Suprapubic skin (tissue), 3 donors: ENCODE data around the gene MVK.

ENCODE experiments used
- POLR2A ChIP-seq, 2 donors: fragments of 450-650 bp; IDR thresholded peaks; one replicate each; pipeline ENCODE4 v1.6.1; 2017; ENCODE audit warnings: antibody characterized with exemption in 2 of 2, mild to moderate bottlenecking in 2 of 2, moderate library complexity in 2 of 2
- TF ChIP-seq, protein P1 (sequence below), 2 donors: fragments of 200-600 bp in 1 of 2; fragments of 450-650 bp in 1 of 2; sonication (generic) in 1 of 2; IDR thresholded peaks; one replicate each; pipeline ENCODE4 v1.5.1; 2016 to 2019; ENCODE audit warnings: antibody characterized with exemption in 2 of 2, mild to moderate bottlenecking in 1 of 2, moderate library complexity in 1 of 2

DNA sequence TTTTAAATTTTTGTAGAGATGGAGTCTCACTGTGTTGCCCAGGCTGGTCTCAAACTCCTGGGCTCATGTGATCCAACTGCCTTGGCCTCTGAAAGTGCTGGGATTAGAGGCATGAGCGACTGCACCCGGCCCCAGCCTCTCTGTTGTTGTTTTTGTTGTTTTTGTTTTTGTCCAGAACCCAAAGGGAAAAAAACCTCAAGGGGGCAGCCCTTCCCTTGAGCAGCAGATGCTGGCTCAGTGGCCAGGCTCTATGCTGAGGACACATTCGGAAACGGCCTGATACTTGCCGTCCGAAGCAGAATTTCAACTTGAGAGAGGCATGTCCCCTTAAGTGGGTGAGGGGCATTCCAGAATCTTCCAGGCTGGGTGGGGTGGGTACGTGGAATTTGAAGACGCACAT lies 6.7 kb downstream of the MVK start:
- TF ChIP-seq, protein P1, sequence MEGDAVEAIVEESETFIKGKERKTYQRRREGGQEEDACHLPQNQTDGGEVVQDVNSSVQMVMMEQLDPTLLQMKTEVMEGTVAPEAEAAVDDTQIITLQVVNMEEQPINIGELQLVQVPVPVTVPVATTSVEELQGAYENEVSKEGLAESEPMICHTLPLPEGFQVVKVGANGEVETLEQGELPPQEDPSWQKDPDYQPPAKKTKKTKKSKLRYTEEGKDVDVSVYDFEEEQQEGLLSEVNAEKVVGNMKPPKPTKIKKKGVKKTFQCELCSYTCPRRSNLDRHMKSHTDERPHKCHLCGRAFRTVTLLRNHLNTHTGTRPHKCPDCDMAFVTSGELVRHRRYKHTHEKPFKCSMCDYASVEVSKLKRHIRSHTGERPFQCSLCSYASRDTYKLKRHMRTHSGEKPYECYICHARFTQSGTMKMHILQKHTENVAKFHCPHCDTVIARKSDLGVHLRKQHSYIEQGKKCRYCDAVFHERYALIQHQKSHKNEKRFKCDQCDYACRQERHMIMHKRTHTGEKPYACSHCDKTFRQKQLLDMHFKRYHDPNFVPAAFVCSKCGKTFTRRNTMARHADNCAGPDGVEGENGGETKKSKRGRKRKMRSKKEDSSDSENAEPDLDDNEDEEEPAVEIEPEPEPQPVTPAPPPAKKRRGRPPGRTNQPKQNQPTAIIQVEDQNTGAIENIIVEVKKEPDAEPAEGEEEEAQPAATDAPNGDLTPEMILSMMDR (IDR thresholded peaks at IDR 0.05): no peak
- TF ChIP-seq POLR2A (IDR thresholded peaks at IDR 0.05): no peak
